ENCODE data around the gene TADA2B.

The TADA2B gene

DNA sequence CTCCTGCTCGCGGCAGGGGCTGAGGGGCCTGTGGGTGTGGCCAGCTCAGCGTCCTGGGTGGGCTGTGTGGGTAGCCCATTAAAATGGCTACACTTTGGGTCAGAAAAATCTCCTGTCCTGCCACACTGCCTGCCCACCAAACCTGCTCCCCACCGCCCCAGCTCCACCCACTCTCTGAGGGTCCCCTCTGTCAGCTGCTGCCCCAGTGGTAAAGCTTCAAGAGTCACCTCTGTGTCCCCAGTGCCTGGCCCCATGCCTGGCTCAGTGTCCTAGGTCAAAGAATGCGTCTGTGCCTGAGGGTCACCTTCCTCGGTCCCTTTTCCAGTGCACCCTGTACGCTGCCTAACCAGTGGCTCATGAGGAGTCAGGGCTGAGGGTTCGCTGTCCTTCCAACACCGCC, 24.9 kb upstream of the TADA2B start:
- DNase-seq: no peak

DNA sequence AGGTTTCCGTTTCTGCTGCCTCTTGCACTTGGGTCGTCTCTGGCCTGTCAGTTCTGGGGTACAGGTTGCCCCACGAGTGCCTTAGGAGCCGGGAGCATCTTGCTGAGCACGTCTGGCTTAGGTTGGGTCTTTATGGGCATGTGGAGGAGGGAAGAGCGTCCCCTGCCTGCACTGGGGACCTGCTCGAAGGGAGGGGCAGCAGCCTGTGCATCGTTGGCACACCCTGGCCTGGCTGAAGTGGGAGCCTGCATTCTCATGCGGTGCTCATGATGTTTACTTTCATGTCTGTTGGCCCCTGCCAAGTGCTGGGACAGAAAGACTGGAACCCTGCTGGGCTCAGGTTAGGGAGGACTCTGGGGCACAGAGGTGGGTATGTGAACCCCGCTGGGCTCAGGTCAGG, 23.8 kb upstream of the TADA2B start:
- no peak for DNase-seq

DNA sequence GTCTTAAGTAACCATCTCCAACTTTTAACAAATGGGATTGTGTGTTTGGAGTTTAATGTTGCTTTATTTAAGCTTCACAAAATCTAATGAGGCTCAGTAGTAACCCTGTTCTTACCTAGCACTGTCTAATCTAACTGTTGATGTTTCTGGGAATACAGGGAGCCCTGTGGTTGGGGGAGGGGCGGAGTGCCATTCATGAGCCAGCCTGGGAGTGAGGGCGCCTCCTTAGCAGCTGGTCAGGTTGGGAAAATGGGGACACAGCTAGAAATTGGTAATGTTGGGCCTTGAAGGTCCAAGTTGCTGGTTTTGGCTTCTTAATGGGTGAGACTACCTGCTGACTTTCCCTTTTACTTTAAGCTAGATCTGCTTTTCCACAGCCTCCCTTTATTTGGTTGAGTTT, 22.9 kb upstream of the TADA2B start:
- DNase-seq: no peak

DNA sequence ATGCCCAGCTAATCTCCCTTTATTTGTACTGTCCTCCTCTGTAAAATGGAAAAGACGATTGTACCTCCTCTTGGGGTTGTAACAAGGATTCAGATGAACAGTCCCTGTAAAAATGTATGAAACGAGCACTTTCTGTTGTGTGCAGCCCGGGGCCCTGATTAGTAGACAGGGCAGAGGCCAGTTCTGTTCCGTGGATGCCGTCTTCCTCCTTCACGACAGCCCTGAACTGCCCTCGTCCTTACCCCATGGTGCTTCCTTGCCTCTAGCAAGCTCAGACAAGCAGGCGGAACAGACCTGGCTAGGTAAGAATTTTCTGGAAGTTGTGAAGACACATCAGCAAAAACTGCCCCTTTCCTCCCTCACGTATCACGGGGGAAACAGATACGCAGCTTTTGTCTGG, 22.3 kb upstream of the TADA2B start:
- no peak for DNase-seq

DNA sequence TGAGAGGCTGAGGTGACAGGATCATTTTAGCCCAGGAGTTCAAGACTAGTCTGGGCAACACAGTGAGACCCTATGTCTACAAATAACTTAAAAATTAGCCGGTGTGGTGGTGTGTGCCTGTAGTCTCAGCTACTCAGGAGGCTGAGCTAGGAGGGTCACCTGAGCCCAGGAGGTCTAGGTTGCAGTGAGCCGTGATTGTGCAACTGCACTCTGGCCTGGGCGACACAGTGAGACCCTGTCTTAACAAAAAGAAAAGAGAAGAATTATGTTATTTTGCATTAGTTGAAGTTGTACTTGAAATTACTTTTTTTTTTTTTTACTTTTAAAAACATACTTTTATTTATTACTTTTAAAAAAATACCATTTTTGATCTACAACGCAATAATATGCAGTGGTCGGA, 21.8 kb upstream of the TADA2B start:
- DNase-seq: no peak

DNA sequence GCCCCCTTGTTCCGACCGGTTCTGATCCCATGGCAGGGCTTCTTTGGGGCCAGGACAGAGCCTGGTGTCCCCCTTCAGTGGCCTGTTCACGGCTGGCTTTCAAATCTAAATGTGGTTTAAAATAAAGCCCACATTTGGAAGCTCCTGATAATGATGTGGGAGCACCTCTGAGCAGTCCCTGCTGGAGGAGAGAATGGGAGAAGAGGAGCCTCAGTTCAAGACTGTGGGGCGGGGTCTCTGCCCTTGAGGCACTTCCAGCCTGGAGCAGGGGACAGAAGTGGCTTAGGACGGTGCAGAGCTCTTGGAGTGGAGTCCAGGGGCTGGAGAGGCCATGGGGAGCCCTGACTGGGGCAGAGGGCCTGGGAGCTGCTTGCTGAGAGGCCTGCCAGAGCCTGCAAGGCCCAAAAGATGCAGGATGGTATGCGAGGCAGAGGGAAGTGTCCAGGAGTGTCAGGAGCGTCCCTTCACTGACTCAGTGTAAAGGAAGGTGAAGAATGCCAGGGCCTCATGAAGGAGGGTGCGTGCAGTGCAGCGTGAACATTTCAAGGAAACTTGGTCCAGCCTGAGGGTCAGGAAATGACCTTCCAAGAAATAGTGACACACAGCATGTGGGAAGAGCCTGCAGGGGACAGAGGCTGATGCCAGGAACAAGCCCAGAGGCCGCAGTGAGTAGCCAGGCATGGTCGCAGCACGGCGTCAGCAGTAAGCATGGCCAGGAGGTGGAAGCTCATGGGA, 21.1 kb upstream of the TADA2B start:
- DNase-seq: no peak

DNA sequence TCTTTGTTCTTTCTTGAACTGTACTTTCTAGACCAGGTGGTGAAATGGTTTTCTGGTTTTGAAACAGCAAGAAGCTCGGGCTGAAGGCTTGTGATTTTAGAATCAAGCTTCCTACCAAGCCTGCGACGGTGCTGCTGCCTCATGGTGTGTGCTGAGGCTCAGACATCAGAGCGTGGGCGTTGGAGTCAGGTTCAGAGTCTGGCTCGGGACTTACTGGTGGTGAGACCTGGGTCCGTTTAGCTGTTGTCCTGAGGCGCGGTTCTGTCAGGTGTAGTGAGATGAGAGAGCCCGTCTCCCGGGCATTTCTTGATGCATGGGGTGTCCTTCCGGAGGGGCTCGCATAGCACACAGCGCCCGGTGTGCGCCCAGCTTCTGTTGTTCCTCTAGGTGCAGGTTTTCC, 19.7 kb upstream of the TADA2B start:
- DNase-seq: no peak

DNA sequence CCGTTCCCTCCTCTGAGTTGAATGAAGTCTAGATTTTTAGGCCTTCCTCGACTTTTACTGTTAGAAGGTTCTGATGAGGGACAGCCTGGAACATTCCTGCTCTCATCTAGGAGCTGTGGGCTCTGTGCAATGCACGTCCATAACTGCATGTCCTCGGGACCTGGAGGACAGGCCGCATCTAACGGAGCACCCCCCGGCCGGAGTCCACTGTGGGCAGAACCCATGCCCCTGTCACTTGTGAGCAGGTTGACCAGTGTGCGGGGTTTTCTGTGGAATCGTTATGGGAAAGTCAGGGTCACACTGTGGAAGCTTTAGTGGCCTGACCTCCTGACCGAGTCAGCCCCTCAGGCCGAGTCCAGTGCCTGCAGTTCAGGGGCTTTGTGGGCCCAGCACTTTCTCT, 19.3 kb upstream of the TADA2B start:
- DNase-seq: no peak

DNA sequence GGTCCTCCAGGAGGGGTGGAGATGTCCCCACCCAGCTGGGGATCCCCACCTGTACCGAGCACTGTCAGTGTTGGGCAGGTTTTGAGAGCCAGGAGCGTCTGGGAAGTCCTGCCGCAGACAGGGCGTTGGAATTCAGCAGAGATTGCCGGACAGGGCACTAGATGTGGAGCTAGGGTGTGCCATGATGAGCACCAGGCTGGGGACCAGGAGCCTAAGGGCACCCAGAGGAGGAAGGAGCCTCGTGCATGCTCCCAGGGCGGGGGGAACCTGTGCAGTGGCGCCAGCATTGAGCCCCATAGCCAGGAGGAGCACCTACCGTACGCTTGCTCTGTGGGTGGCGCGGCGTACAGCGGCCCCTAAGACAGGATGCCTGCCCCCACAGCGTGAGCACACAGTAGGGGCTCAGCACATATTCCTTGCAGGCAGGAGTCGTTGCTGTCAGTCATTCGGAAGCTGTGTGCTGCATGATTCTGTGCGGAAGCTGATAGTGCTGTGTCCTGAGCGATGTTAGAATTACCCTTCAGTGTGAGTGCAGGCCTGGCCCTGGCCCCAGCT, 18.8 kb upstream of the TADA2B start:
- DNase-seq: no peak

DNA sequence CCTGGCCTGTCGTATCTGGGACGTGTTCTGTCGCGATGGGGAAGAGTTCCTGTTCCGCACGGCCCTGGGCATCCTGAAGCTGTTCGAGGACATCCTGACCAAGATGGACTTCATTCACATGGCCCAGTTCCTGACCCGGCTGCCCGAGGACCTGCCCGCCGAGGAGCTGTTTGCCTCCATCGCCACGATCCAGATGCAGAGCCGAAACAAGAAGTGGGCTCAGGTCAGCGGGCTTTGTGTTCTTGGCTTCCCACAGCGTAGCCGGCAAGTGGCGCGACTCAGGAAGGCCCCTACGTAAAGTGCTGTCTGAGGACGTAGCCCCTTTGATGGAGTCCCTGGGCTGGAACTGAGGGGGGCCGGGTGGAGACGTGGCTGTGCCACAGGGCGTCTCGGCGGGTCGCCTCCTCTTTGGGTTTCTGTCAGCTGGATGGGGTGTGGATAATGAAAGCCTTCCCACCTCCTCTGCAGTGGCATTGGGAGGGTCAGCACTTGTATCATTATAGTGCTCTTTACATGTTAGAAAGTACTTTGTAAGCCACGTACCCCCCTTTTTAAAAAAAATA, 18.1 kb upstream of the TADA2B start:
- no peak for DNase-seq

DNA sequence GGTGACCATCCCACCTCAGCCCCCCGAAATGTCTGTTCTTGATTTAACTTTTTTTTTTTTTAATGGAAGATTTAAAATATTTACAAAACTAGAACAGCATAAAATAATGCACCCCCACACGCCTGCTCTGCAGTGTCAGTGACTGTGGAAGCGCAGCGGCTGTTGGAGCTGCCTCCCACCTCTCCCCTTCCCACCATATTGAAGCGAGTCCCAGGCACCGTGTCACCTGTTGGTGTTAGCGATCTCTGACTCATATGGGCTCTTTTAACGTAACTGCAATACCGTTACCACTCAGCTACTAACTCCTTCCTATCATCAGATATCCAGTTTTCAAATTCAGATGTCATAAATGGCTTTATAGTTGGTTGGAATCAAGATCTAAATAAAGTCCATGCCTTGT, 17.1 kb upstream of the TADA2B start:
- no peak for DNase-seq

DNA sequence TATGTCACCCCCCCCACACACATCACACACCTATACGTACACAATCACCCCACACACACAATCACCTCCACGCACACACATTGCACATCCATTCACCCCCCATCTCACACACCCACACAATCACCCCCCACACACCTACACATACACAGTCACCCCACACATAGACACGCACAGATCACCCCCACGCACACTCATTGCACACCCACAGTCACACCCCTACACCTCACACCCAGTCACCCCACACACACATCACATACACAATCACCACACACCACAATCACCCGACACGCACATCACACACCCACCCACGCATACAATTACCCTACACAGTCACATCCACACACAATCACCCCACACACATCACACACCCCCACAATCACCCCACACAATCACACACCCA, 15.9 kb upstream of the TADA2B start:
- DNase-seq: no peak

DNA sequence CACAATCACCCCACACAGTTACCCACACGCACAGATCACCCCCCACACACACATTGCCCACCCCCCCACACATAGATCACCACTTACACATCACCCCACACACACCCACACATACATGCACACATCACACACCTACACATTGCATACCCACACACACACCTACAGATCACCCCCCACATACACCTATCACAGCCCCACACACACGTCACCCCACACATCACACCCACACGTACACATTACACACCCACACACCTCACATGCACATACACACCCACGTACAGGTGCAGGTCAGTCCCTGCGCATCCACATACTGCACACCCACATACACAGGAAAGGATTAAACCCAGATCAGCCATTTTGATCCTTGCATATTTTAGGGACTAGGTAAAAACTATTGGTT, 15.3 kb upstream of the TADA2B start:
- DNase-seq: no peak

DNA sequence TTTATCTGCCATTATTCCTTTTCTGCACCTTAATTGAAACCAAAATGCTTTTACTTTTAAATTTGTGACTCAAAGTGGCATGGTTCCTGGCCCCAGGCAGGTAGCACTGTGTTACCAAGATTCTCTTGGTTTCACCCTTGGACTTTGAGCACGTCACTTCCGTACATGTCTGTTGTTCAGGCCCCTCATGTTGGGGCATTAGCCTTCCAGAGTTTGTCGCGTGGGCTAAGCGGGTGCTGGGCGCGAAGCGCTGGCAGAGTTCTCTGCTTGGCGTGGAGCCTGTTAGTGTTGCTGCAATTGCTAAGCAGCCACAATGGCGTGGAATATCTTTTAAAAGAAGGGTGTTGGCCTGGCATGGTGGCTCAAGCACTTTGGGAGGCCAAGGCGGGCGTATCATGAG, 14.0 kb upstream of the TADA2B start:
- DNase-seq: no peak

DNA sequence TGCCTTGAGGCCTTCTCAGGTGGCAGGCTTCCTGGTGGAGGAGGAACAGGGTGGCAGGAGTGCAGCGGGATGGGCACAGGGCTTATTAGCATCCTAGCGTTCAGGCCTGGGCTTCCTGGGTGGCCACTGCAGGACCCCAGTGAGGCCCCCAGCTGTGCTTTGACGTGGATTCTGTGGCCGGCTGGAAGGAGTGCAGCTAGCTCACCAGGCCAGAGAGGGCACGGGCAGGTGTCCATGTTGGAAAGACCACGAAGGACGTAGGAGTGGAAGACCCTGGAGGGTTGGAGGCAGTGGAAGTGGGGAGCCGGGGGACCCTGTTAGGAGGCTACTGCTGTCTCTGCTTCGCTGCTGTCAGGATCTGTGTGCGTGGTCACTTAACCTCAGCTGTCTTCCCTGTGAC, 13.3 kb upstream of the TADA2B start:
- DNase-seq: no peak

DNA sequence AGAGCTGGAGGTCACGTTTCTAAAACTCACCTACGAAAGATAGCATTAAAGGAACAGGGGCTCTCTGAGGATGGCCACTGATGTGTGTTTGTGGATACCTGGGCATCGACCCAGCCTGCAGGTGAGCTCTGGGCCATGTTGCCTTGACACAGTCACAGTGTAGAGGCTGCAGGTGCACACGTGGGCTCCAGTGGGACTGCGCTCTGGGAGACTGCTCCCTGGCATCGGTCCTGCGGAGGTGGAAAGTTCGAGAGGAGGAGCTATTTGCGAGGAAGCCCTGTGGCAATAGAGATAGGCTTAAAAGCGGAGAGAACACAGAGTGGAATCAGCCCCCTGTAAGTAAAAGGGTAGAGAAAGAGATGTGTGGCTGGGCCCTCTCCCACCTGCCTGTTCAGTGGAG, 12.3 kb upstream of the TADA2B start:
- no peak for DNase-seq

DNA sequence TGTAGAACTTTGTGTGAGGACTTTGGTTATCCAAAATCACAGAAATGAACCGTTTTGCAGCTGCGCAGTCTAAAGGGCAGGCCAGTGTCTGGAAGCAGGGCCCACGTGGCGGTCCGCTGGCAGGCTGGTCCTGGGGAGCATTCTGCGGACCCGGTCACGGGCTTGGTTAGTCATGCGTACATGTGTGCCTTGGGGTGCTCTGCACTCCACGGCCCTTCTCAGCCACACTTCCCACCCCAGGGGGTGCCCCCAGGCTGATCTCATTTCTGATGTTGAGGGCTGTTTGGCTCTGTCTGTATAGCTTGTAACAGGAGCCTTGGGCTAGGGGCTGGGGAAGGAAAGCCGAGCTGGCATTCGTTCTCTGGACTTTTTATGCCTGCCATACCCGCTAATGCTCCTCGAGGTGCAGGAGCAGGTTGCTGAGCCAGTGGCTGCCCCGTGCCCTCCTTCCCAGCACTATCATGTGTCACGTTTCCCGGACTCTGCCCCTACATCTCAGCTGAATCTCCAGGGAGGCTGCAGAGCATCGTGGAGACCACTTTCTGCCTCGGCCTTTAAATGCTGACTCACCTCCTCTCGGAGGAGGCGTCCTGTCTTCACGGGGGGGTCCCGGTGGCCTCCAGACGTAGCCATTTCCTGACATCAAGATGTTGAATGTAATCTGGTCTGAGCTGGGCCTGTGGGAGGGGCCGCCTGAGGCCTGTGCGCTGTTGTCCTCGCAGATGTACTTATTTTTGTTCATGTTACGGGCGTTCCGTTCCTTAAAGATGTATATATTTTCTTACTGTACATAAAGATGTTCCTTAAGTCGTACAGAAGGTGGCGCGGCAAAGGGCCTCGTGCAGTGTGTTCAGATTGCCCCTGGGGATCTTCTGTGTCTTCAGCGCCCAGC, 11.4 kb upstream of the TADA2B start:
- DNase-seq: no peak

DNA sequence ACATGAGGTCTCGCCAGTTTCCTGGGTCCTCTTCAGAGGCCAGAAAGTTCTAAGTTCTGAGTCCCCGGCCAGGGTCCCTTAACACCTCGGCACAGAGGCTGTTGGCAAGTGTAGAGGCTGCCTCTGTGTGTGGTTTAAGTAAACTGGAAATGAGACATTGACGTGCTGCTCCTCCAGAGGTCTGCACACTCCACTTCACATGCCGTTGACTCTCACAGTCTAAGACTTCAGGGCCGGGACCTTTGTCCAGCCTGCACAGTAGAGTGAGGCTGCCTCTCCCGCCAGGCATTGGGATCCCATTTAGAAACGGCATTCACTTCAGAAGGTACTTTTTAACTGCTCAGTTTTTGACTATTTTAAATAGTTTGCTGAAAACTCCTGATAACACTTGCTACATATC, 10.6 kb upstream of the TADA2B start:
- DNase-seq: no peak

DNA sequence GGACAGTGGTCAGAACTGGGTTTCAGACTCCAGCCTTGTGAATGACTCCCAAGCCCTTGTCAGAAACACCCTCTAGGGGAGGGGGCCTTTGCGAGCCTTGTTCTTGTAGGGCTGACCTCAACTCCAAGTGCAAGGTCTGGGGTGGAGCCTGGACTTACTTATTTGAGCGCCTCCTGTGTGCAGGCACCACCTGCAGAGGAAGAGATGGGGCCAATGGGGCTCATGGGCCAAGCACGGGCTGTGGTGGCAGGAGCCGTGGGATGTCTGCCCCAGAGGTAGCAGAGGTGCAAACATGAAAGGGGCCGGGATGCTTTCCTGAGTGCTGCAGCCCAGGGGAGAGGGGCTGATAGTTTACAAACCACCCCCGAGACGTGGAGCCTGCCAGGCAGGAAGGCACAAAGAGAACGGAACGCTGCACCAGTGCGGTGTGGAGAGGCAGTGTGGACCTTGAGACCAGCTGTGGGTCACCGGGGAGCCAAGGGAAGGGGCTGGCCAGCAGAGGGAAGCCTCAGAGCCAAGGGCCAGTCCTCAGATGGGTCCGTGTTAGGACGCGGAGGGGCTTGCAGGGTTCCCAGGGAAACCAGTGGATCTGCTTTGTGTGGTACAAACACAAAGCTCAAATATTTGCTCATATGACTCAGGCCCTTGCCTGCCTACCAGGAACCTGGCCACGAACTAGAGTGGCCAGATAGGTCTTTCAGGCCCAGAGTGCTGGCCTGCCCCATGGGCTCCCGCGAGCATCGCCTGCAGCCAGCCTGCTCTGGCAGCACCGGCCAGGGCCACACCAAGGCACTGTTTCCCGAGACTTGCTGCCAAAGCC, 8.7 kb upstream of the TADA2B start:
- DNase-seq: no peak

DNA sequence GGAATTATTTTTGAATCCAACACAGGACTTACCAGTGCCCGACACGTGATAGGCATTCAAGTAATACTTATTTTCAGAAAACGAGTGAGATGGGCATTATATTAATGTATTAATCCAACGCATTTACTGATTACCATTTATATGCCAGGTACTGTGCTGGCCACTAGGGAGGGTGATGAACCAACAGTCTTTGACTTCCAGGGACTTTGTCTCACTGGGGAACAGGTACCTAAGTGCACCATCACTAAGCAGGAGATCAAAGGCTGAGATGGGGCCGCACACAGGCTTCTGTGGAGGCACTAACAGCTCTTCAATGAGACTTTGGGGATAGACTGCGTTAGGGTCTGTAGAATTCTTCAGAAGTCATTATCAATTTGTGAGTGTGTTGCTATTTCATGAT, 5.7 kb upstream of the TADA2B start:
- no peak for DNase-seq

DNA sequence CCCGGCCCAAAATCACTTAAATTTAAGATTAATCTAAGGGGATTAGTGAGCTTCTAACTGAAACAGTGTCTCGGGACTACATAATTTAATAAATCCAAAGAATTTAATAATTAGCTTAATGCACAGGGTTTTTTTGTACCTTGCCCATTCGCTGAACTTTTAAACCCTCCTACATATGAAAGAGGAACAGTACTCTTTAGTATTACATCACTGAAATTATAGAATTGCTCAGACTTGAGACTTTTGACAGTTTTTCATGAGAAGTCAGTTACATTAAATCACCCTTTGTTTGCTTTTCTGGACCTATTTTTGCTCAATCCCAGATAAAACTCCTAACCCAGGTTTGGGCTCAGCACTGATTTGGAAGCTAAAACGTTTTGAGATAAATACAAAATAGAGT, 2.4 kb upstream of the TADA2B start:
- no peak for DNase-seq

DNA sequence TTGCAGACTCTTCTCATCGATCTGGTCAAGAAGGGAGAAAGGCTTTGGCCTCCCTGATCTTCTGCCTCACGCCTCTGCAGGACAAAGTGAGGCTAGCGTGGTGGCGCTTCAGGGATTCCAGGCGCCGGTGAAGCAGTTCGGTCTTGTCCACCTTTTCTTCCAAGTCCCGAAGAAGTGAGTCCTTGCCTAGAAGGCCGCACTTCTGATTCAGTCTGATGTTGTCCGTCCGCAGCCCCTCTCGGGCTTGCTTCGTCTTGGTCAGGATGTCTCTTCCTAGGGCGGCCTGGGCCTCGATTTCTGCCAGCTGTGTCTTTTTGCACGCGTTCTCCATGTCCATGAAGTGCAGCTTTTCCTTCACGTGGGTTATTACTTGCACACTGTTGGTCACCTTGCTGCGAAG, 1.9 kb upstream of the TADA2B start:
- DNase-seq: no peak
